ENCODE results near the gene VPS25.
A peak's percentile ranks its signal among the peaks of the same experiment; 100 is the strongest.

The VPS25 gene

GRCh38 chr17:42795465-42795864, 22.2 kb downstream of the VPS25 start:
- DNase-seq (ENCODE audit: low read depth): no peak

DNA sequence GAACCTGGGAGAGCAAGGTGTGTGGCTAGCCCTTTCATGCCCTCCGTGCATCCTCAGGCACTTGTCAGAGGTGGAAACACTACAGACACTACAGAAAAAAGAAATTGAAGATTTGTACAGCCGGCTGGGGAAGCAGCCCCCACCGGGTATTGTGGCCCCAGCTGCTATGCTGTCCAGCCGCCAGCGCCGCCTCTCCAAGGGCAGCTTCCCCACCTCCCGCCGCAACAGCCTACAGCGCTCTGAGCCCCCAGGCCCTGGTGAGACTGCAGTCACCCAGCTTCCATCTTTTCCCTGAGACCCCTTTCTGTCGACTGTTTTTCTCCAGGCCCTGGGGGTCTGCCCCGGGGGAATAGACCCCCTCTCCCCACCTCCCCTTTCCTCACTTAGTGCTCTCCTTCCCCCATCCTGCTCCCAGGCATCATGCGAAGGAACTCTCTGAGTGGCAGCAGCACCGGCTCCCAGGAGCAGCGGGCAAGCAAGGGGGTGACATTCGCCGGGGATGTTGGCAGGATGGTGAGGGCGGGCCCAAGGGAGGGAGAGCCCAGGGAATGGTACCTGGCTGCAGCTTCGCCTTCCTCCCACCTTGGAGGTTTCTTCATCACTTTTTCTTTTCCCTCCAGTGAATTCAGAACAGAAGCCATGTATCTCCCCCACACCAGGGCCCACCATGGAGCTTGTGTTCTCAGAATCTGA, 23.0 kb downstream of the VPS25 start:
- DNase-seq (ENCODE audit: low read depth): no peak

DNA sequence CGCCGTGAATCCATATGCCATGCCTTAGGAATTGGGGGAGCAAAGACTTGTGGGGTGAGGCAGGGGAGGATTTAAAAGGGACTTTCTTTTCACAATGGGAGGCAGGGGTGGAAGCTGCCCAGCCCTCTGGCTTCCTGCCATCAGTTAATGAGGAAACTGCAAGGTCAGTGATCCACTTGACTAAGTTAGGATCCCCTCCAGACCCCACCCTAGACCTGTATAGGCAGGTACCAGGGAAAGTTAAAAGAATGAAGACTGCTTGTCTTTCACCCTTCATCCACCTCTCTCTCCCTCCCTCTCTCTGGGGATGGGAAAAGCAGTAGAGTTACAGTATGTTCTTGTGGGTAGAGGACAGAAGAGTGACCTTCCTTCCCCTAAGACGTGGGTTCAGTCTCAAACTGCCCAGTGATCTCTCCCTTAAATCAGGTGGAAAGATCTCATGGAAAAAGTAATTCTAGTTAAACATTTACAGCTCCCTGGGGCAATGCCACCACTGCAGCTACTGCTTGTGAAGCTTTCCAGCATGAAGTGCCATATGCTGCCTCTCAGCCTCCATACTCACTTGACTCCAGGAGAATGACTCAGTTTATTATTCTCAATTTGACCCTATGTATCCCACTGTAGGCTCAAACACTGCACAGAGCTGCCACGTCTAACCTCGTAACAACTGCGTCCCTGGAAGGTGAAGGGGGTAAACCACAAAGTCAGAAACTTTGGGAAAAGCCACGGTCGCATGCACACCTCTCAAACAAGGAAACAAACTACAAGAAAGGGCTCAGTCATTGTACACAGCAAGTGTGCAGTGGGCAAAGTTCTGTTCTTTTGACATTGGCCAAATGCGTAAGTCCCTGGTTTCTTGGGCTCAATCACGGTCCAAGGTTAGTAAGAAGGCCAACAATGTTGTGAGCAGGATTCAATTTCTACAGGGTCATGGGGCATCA, 24.1 kb downstream of the VPS25 start:
- peak; percentile 30 for DNase-seq (ENCODE audit: low read depth)

DNA sequence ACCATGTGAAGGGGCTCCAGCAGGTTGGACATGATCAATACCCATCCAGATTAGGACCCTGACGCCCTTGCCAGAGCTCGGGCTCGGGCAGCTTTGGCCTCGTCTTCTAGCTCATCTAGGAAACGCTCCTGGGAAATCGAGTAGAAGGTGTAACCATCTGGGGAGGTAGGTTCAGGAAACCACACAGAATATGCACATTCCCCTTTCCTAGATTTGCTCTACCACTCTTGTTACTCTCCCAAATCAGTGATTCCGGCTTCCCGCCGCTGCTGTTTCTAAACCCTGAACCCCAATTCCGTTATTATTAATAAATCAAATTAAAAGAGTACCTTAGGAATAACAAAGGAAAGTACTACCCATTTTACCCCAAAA, 24.7 kb downstream of the VPS25 start:
- peak; percentile 29 for DNase-seq (ENCODE audit: low read depth)

GRCh38 chr17:42798383-42799380, 25.4 kb downstream of the VPS25 start, which contains the start of the genes CNTD1 and COA3:
Gene CNTD1 (plus strand): TSS chr17:42798861. CDS start chr17:42799068, 207 bp downstream.
Gene COA3 (minus strand): TSS chr17:42798704. CDS start chr17:42798681, 23 bp downstream.
- peak; percentile 93 for DNase-seq (ENCODE audit: low read depth)

DNA sequence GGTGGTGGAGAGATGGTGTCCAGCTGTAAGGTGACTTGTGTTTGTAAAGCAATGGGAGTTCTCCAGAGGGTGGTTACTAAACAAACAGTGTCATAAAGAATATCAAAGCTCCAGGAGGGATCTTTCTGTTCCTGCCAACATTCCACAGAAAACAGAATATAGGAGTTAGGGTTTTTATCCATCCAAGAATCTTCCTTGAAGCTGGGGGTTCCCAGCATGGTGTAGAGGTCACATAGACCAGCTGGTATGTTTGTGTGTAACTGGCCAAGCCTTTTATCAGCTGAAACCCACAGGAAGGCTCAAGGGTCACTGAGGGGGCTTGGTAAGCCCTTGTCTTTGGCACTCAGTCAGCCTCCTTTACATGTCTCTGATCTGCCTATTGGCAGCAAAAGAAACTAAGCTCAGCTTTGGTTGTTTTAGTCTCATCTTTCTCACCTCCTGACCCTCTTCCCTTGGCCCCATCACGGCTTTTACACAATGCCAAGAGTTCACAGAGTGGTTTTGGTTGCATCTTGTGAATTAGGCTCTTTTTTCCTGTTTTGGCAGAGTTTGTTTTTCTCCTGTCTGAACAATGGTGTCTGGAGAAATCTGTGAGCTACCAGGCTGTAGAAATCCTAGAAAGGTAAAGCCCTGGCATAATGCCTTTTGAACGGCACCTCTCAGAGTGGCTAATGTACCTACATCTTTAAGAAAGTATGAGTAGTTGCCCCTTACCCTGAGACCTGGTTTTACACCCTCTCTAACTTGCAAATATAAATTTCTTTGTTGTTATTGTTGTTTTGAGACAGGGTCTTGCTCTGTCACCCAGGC, 30.0 kb downstream of the VPS25 start:
- DNase-seq (ENCODE audit: low read depth): no peak

- no peak for DNase-seq (ENCODE audit: low read depth)
Measured at GRCh38 chr17:42804918-42805367, 31.7 kb downstream of the VPS25 start.

- DNase-seq (ENCODE audit: low read depth): no peak
Measured at GRCh38 chr17:42806249-42806648, 33.0 kb downstream of the VPS25 start.

DNA sequence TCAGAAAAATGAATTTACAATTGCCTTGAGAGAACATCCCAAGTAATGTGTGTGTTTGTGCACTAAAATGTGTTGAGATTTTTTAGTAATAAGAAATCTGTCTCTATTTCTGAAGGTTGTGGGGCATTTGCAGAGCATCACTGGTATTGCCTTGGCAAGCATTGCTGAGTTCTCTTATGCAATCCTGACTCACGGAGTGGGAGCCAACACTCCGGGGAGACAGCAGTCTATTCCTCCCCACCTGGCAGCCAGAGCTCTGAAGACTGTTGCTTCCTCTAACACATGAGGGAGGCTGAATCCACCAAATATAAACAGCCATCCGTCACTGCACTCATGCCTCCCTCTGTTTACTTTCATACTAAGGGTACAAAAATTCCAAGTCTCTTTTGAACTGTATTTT, 36.0 kb downstream of the VPS25 start:
- peak; percentile 86 for DNase-seq (ENCODE audit: low read depth)

- DNase-seq (ENCODE audit: low read depth): peak; percentile 98
Measured at GRCh38 chr17:42814633-42815399, 41.6 kb downstream of the VPS25 start.

DNA sequence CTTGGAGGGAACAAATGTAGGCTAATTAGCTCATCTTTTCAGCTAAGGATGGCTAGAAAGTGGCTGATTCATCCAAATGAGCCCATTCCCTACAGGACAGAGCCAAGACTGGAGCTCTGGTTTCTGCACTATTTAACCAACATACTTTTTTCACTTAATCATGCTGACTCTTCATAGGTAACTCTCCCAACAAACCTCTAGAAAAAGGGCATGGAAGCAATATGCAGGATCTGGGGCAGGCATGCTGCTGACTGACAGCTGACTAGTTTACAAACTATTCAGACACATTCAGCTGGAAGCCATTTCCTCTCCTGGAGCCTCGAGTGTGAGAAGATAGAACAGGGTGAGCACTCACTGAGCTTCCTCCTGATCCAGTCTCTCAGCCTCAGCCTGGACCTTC, 44.6 kb downstream of the VPS25 start:
- peak; percentile 83 for DNase-seq (ENCODE audit: low read depth)

GRCh38 chr17:42818379-42818778, 45.1 kb downstream of the VPS25 start:
- peak; percentile 37 for DNase-seq (ENCODE audit: low read depth)

GRCh38 chr17:42819939-42820535, 46.8 kb downstream of the VPS25 start:
- peak; percentile 85 for DNase-seq (ENCODE audit: low read depth)

DNA sequence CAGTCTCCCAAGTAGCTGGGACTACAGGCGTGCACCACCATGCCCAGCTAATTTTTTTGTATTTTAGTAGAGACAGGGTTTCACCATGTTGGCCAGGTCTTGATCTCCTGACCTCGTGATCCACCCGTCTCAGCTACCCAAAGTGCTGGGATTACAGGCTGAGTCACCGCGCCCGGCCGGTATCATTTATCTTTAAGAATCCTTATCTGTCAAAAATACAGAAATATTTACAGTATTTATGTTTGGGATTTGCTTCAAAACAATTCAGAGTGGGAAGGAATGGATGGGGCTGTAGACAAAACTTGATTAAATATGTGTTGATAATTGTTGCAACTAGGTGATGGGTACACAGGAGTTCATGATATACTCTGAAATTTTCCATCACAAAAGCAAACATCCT, 47.9 kb downstream of the VPS25 start:
- DNase-seq (ENCODE audit: low read depth): no peak

GRCh38 chr17:42827472-42827871, 54.2 kb downstream of the VPS25 start:
- DNase-seq (ENCODE audit: low read depth): no peak

Data from ELR (cell line).